ENCODE data around the gene POLD4. TPM values are rescaled to one million over a fixed set of nuclear protein-coding genes. Genes with fewer than 3 reads are reported as not detected.

The POLD4 gene
- total RNA-seq, 1 experiment from 2014 or later = 19.5 TPM

- H3K79me1 ChIP-seq (ENCODE audit: insufficient read depth, low read depth, low read length, poor library complexity, severe bottlenecking) = peaks cover 3% of the 10 kb centered on the region
- H3K27me3 Mint-ChIP-seq (ENCODE audit: low read depth) = no peaks in the 10 kb centered on the region
- H3K4me2 ChIP-seq (ENCODE audit: insufficient read depth, insufficient read length, low read length) = no peak overlapping the region
- no peak overlapping the region for H4K8ac ChIP-seq (replicated peaks; ENCODE audit: insufficient read length, low read depth, low read length)
- H3K36me3 Mint-ChIP-seq (ENCODE audit: insufficient read depth in 1 of 3, low read depth in 3 of 3) = peaks cover 21 to 57% (median 51%) of the 10 kb centered on the region in 3 experiments
- H3K9me3 ChIP-seq (ENCODE audit: control insufficient read depth, low read depth, low read length) = no peaks in the 10 kb centered on the region
- H3K9me3 Mint-ChIP-seq = no peaks in the 10 kb centered on the region; a peak in 1 of 5 replicates
- H2BK15ac ChIP-seq (ENCODE audit: low read depth, low read length) = no peak overlapping the region
- H4K5ac ChIP-seq (ENCODE audit: insufficient read length, low read depth, low read length) = no peak overlapping the region
- H3T11ph ChIP-seq (ENCODE audit: low read length) = no peak overlapping the region
- no peak overlapping the region for H3K18ac ChIP-seq (ENCODE audit: insufficient read length, low read depth, low read length)
- H4K91ac ChIP-seq (ENCODE audit: insufficient read length, low read depth, low read length) = no peak overlapping the region
- peak overlapping the region in 1 of 2 experiments; percentile 63; a peak in 3 of 5 replicates for H3K4me3 Mint-ChIP-seq
- H3K27ac ChIP-seq (ENCODE audit: insufficient read length, low read depth, low read length) = no peak overlapping the region
- no peak overlapping the region for H3K23ac ChIP-seq (ENCODE audit: insufficient read length, low read depth, low read length)
- H3K27ac Mint-ChIP-seq = peak overlapping the region; percentile 55 to 90 (median 88); a peak in 4 of 7 replicates
- no peak for TF ChIP-seq CTCF (conservative IDR thresholded peaks at IDR 0.05)
- peaks cover 2% of the 10 kb centered on the region; the same call in 1 of the 2 replicates for H3K4me1 ChIP-seq (ENCODE audit: insufficient read depth, low read length)
- H3K14ac ChIP-seq (ENCODE audit: insufficient read depth, low read length) = no peak overlapping the region; the same call in 1 of the 2 replicates
- no peak overlapping the region for H2BK5ac ChIP-seq (ENCODE audit: insufficient read length, low read length)
- peaks cover 4% of the 10 kb centered on the region; the same call in 1 of the 2 replicates for H3K79me2 ChIP-seq (ENCODE audit: insufficient read depth, low read length)
- no peaks in the 10 kb centered on the region for H4K20me1 ChIP-seq (ENCODE audit: control insufficient read depth, insufficient read depth, insufficient read length)
- no peak for DNase-seq
- no peak overlapping the region for H3K4ac ChIP-seq (ENCODE audit: low read depth, low read length)
- H3K4me1 Mint-ChIP-seq = peaks cover 25% of the 10 kb centered on the region in 2 experiments
- peaks cover 15% of the 10 kb centered on the region for H3K23me2 ChIP-seq (ENCODE audit: insufficient read length, low read depth, low read length, poor library complexity, severe bottlenecking)
- no peak overlapping the region for H2AFZ ChIP-seq (ENCODE audit: low read length)
- H2BK12ac ChIP-seq (ENCODE audit: insufficient read length, low read depth, low read length) = no peak overlapping the region
- no peak overlapping the region for H3K56ac ChIP-seq (ENCODE audit: insufficient read length, low read depth, low read length)
- H2BK120ac ChIP-seq (ENCODE audit: low read depth, low read length, poor library complexity, severe bottlenecking) = no peak overlapping the region
- H3K9ac ChIP-seq (ENCODE audit: extremely low read depth, insufficient read length, low read length) = no peak overlapping the region
- no peak overlapping the region for H2AK5ac ChIP-seq (ENCODE audit: insufficient read length, low read length)
- WGBS (ENCODE audit: extremely low coverage, insufficient read length, low lambda C conversion rate) = no CpG with 5 or more reads among the region's 7 CpGs
- H2BK20ac ChIP-seq (ENCODE audit: low read depth, low read length, poor library complexity, severe bottlenecking) = no peak overlapping the region
- no peaks in the 10 kb centered on the region for H3K27me3 ChIP-seq (ENCODE audit: insufficient read depth, low read length)
These were observed 42.9 kb upstream of the POLD4 start for GRCh38 chr11:67396259-67396581.

Data from H9 (cell line).